NCI-H526 (cell line): ENCODE measurements around the gene CACHD1.
"Not testable (repeated sequence)": the region's sequence is repeated elsewhere in the genome, so short reads cannot be mapped to it uniquely, and the experiment has no call there.

ENCODE experiments used
- DNase-seq, 2 experiments: peaks; one replicate each; lab custom pipeline; 2025; lab: John Stamatoyannopoulos, UW

The CACHD1 gene

GRCh38 chr1:64588876-64589275 is 118.9 kb downstream of the CACHD1 start:
- no peak for DNase-seq

- DNase-seq = no peak
These were observed 120.4 kb downstream of the CACHD1 start for GRCh38 chr1:64590316-64590715.

- no peak for DNase-seq
These were observed 124.5 kb downstream of the CACHD1 start for GRCh38 chr1:64594446-64594845.

- no peak for DNase-seq
These were observed 126.1 kb downstream of the CACHD1 start for GRCh38 chr1:64595871-64596515.

GRCh38 chr1:64597113-64597512 is 127.2 kb downstream of the CACHD1 start:
- no peak for DNase-seq

DNA sequence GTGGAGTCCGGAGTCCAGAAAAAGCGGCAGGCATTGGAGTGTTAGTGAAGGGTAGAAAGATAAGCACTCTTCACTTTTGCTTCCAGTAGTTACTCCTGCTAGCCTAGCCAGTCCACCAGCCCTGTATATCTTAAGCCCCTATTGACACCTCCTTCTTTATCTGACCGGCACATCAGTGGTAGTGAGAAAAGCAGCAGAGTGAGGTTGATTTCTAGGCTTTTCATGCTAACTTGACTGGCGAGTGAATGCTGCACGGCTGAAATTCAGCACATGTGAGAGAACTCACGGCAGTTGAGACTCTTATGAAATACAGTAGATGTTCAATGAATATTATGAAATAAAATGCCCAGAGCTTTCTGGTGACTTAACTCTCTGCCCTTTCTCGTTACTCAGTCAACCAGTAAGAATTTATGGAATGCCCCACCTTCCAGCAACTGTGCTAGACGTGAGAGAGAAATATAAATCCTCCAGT is 128.2 kb downstream of the CACHD1 start:
- peak in 1 of 2 experiments; percentile 11 for DNase-seq

GRCh38 chr1:64599242-64599641 is 129.3 kb downstream of the CACHD1 start:
- no peak for DNase-seq

DNA sequence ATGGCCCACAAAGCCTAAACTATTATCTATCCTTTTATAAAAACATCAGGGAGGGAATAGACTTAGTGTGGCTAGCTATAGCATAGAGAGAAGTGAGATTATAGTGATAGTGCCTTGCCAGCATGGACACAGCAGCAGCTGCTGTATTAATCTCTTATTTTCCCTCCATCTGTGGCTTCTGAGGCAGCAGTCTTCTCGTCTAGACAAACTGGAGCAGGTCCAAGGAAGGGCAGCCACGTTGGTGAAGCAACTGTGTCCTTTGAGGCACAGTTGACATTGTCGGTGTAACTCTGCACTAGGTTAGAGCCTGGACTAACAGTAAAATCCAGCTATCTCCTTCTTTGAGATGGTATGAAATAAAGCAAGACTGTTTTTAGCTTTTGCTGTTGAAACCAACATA is 131.3 kb downstream of the CACHD1 start:
- no peak for DNase-seq

DNA sequence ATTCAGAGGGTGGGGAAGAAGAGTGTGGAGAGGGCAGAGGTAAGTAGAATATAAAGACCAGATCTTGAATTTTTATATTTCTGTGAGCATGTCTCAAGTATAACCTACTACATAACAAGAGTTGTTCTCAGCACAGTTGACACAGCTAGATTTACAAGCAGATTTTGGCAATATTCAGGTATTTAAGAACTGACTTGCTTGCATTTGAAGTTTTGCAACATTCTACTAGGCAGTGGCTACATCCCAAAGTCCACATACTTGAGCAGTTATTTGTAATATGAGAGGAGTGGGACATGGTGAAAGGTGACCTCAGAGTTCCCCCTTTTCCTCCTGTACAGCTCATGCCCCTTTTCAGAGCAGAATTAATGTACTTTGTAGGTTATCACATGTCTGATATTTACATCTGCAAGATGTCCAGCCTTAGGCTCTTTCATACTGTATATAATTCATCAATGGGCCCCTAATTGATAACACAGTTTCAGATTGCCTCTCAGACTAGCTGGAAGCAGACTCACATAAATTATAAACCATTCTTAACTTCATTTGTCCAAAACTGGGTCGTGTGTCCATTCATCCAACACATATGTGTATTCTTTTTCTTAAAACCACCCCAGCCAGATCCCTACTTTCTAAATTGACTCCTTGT is 138.2 kb downstream of the CACHD1 start:
- DNase-seq = no peak

GRCh38 chr1:64608651-64609048 is 138.7 kb downstream of the CACHD1 start:
- no peak for DNase-seq

GRCh38 chr1:64610950-64611349 is 141.0 kb downstream of the CACHD1 start:
- not testable (repeated sequence) for DNase-seq

- DNase-seq = no peak
These were observed 146.1 kb downstream of the CACHD1 start for GRCh38 chr1:64616039-64616438.

DNA sequence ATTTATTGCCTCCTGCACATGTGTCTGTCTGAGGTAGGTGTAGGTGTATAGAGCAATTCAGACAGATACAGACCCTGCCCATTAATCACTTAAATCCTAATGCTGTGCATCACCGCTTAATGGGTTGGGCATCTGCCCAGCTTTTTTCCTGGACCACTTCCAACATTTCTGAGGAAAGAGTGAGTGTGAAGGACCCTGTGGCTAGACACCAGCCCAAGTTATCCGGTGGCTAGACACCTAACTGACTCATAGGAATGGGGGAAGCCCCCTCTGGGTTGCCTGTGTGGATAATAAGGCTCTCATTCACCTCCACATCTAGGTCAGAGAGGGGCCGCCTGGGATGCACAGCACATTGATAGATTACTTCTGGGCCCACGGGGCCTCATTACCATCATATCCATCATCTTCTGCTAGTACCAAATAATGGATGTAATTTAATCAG is 153.8 kb downstream of the CACHD1 start:
- DNase-seq = no peak

DNA sequence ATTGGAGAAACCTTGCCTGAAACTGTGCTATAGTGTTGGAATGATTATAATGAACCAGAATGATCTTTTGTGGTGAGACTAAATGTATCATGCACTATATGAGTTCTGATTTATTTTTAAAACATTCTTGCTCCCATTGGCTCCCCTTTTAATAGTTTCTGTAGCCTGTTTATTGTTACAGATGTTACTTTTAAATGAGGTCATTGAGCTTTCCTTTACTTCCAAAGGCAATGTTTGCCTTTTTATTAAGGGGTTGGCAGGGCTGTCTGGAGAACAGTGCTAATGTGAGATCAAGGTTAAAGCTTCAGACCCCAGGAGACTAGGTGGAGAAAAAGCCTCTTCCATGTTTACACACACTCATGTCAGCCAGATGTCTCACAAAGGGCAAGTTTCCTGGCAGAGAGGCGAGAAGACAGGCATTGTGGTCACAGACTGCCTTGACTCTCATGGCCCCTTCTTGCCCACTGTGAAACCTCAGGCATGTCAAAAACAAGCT is 154.3 kb downstream of the CACHD1 start:
- DNase-seq = no peak

GRCh38 chr1:64624808-64625207 is 154.9 kb downstream of the CACHD1 start:
- DNase-seq = no peak

DNA sequence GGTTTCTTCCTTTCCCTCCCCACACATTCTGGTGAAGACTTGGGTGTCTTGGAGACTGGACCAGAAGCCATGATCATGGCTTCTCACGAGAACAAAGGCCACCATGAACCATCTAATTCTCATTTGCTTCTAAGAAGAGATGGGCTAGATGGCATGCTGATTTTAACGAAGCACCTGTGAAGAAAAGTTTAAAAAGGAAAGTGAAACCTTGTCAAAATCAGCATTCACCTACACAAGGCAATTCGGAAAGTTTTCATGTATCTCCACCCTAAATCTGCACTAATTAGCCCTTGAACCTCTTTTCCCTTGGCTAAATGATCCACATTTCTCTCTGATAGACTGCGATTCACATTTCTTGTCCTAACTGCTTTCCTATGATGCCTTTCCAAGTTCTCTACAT is 160.7 kb downstream of the CACHD1 start:
- DNase-seq = no peak

DNA sequence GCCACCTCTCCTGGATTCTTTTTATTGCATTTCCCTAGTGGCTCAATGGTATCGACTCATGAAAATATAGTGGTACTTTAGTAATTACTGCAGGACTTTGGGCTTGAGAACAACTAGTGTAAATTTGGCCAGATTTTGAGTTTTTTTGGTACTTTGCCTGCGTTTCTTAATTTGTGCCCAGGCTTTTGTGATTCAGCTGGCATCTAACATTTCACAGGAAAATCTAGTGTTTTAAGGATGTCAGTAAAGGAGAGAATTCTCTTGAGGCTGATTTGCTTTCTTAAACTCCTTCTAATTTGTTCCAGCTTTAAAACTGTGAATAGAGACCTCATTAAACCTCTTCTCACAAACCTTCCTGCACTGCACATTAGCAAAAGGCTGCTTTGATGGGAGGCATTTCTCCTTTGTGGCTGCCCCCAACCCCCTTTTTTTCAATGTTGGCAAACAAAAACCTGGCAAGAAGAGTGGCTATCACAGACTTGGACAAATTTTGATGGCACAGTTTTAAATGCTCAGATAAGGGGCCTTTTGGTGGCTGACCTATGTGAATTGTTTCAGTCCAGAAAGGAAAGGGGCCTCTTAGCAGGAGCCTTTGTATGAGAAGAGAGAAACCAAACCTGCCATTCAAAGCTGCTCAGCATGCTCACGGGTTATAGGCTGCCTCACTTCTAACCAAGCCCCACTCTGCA is 161.6 kb downstream of the CACHD1 start:
- no peak for DNase-seq

DNA sequence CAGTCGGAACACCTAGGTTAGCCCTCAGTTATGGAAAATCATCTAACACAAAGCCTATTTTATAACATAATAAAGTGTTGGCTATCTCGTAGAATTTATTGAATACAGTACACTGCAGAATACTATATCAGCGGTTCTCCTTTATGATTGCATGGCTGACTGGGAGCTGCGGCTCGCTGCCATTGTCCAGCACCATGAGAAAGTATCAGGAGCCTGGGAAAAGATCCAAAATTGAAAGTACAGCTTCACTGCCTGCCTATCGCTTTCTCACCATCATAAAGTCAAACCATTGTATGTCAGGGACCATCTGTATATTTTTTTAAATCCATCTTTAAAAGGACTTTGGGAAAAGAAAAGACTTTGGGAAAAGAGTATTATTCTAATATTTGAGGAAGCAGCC is 163.0 kb downstream of the CACHD1 start:
- DNase-seq = no peak

DNA sequence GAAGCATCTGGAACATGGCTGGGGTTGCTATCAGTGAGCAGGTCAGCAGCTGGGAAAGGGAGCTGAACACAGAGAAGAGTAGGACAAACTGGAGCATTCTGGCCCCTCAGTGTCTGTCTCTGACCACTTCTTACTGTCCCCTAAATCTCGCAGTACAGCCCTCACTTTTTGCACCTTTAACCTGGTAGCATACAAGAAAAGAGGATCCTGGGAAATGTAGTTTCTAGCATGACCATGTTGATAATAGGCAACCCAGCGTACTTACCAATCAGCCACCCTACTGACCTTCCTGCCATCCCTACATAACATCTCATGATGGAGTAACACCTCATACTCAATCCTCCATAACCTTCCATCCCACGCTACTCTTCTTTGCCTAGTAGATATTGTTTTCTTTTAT is 175.8 kb downstream of the CACHD1 start:
- no peak for DNase-seq

GRCh38 chr1:64650411-64650810 is 180.5 kb downstream of the CACHD1 start:
- DNase-seq = no peak

- DNase-seq = no peak
These were observed 181.9 kb downstream of the CACHD1 start for GRCh38 chr1:64651841-64652240.

GRCh38 chr1:64653466-64653865 is 183.5 kb downstream of the CACHD1 start:
- no peak for DNase-seq
